OCI-LY3 (cell line): Measurements from ENCODE around the gene ATG7.

ENCODE experiments used
- H2AFZ ChIP-seq: fragments of 200-600, 300-600 bp; shearing (Covaris generic); 2 replicates; pipeline ENCODE4 v1.6.0; 2014; ENCODE audit warnings: antibody characterized with exemption, low read depth, low read length
- H3K27ac ChIP-seq: fragments of 200-600, 300-600 bp; sonication (generic); 2 replicates; pipeline ENCODE4 v1.5.1; 2014; ENCODE audit warnings: mild to moderate bottlenecking, low read length, moderate library complexity, mixed read lengths
- H3K27me3 ChIP-seq: fragments of 200-600, 300-600 bp; sonication (generic); 2 replicates; pipeline ENCODE4 v1.6.1; 2014; ENCODE audit warnings: low read depth, low read length, mixed read lengths
- H3K36me3 ChIP-seq: fragments of 200-600, 300-600 bp; sonication (generic); replicated peaks from 2 replicates; pipeline ENCODE3; 2014; ENCODE audit warnings: low read depth, low read length, mixed read lengths
- H3K4me1 ChIP-seq: fragments of 300-600, 200-600 bp; sonication (generic); 2 replicates; pipeline ENCODE4 v1.6.1; 2014; ENCODE audit warnings: low read length, mixed read lengths
- H3K4me2 ChIP-seq: fragments of 200-600, 300-600 bp; sonication (generic); 2 replicates; pipeline ENCODE4 v1.6.1; 2014; ENCODE audit warnings: low read length, mixed read lengths
- H3K4me3 ChIP-seq: fragments of 300-600, 200-600 bp; sonication (generic); 2 replicates; pipeline ENCODE4 v1.5.1; 2014; ENCODE audit warnings: antibody characterized with exemption, mild to moderate bottlenecking, low read length, moderate library complexity
- H3K79me2 ChIP-seq: fragments of 300-600, 200-600 bp; shearing (Covaris generic); 2 replicates; pipeline ENCODE4 v1.6.1; 2014; ENCODE audit warnings: mild to moderate bottlenecking, low read length, mixed read lengths
- H3K9ac ChIP-seq: fragments of 300-600, 200-600 bp; shearing (Covaris generic); 2 replicates; pipeline ENCODE4 v1.6.0; 2014; ENCODE audit warnings: mild to moderate bottlenecking, low read length, moderate library complexity
- H3K9me3 ChIP-seq: fragments of 200-600, 300-600 bp; shearing (Covaris generic); 2 replicates; pipeline ENCODE4 v1.6.1; 2014; ENCODE audit warnings: low read length, mixed read lengths; ENCODE audit not compliant: insufficient read depth
- H4K20me1 ChIP-seq: fragments of 200-600, 300-600 bp; sonication (generic); 2 replicates; pipeline ENCODE4 v1.6.1; 2016; ENCODE audit warnings: low read length, mixed read lengths; ENCODE audit not compliant: insufficient read depth
- CTCF ChIP-seq: fragments of 200-600, 300-600 bp; sonication (generic); IDR thresholded peaks from 2 replicates; pipeline ENCODE4 v1.5.1; 2014; ENCODE audit warnings: antibody characterized with exemption, low read length, low read depth
- EZH2phosphoT487 ChIP-seq: fragments of 200-600 bp; shearing (Covaris generic); IDR thresholded peaks from 2 replicates; pipeline ENCODE4 v1.6.1; 2018; ENCODE audit warnings: antibody characterized with exemption, mixed run types, low read depth

ATG7 gene

GRCh38 chr3:11329777-11330176 is 57.6 kb downstream of the ATG7 start:
- no peaks in the 10 kb centered on the region for H3K79me2 ChIP-seq
- H3K9ac ChIP-seq = no peak overlapping the region
- peaks cover 12% of the 10 kb centered on the region for H3K4me1 ChIP-seq
- TF ChIP-seq EZH2phosphoT487 (no peak), CTCF (no peak)
- H3K4me3 ChIP-seq = no peak overlapping the region
- peaks cover 8% of the 10 kb centered on the region; the same call in 1 of the 2 replicates for H4K20me1 ChIP-seq
- no peak overlapping the region for H3K4me2 ChIP-seq
- no peak overlapping the region for H2AFZ ChIP-seq
- no peaks in the 10 kb centered on the region for H3K9me3 ChIP-seq
- H3K27me3 ChIP-seq = no peaks in the 10 kb centered on the region
- peaks cover 9% of the 10 kb centered on the region for H3K36me3 ChIP-seq
- H3K27ac ChIP-seq = no peak overlapping the region

GRCh38 chr3:11331101-11331500 is 58.9 kb downstream of the ATG7 start:
- Histone ChIP-seq H3K4me3 (no peak overlapping the region), H3K79me2 (no peaks in the 10 kb centered on the region), H3K4me1 (peaks cover 12% of the 10 kb centered on the region), H4K20me1 (peaks cover 8% of the 10 kb centered on the region; the same call in 1 of the 2 replicates), H2AFZ (no peak overlapping the region), H3K9ac (no peak overlapping the region), H3K27me3 (no peaks in the 10 kb centered on the region), H3K27ac (no peak overlapping the region), H3K36me3 (peaks cover 6% of the 10 kb centered on the region), H3K4me2 (peak overlapping the region; percentile 12; the same call in 1 of the 2 replicates), H3K9me3 (no peaks in the 10 kb centered on the region)
- TF ChIP-seq EZH2phosphoT487 (no peak), CTCF (no peak)

- TF ChIP-seq CTCF (peak; percentile 64), EZH2phosphoT487 (no peak)
- Histone ChIP-seq H2AFZ (no peak overlapping the region), H3K27me3 (no peaks in the 10 kb centered on the region), H3K4me2 (no peak overlapping the region), H3K36me3 (peaks cover 6% of the 10 kb centered on the region), H4K20me1 (peaks cover 8% of the 10 kb centered on the region; the same call in 1 of the 2 replicates), H3K4me1 (peaks cover 12% of the 10 kb centered on the region), H3K27ac (no peak overlapping the region), H3K4me3 (no peak overlapping the region), H3K79me2 (no peaks in the 10 kb centered on the region), H3K9ac (no peak overlapping the region), H3K9me3 (no peaks in the 10 kb centered on the region)
These were observed 62.9 kb downstream of the ATG7 start for GRCh38 chr3:11335056-11335608.

GRCh38 chr3:11339541-11339940 is 67.3 kb downstream of the ATG7 start:
- H3K27me3 ChIP-seq = no peaks in the 10 kb centered on the region
- no peaks in the 10 kb centered on the region for H3K9me3 ChIP-seq
- H3K36me3 ChIP-seq = no peaks in the 10 kb centered on the region
- H3K4me3 ChIP-seq = no peak overlapping the region
- no peaks in the 10 kb centered on the region; the same call in 1 of the 2 replicates for H4K20me1 ChIP-seq
- H3K9ac ChIP-seq = no peak overlapping the region
- no peaks in the 10 kb centered on the region for H3K79me2 ChIP-seq
- no peak for TF ChIP-seq CTCF
- TF ChIP-seq EZH2phosphoT487 = no peak
- H2AFZ ChIP-seq = no peak overlapping the region
- H3K4me2 ChIP-seq = no peak overlapping the region
- no peaks in the 10 kb centered on the region for H3K4me1 ChIP-seq
- H3K27ac ChIP-seq = no peak overlapping the region
